GM19238 (cell line): ENCODE data around the gene RARB.

Experiments
- DNase-seq: peaks from one replicate; pipeline ENCODE4 v3.0.0; 2011; ENCODE audit warnings: low spot score; ENCODE audit not compliant: insufficient read length

The RARB gene

DNA sequence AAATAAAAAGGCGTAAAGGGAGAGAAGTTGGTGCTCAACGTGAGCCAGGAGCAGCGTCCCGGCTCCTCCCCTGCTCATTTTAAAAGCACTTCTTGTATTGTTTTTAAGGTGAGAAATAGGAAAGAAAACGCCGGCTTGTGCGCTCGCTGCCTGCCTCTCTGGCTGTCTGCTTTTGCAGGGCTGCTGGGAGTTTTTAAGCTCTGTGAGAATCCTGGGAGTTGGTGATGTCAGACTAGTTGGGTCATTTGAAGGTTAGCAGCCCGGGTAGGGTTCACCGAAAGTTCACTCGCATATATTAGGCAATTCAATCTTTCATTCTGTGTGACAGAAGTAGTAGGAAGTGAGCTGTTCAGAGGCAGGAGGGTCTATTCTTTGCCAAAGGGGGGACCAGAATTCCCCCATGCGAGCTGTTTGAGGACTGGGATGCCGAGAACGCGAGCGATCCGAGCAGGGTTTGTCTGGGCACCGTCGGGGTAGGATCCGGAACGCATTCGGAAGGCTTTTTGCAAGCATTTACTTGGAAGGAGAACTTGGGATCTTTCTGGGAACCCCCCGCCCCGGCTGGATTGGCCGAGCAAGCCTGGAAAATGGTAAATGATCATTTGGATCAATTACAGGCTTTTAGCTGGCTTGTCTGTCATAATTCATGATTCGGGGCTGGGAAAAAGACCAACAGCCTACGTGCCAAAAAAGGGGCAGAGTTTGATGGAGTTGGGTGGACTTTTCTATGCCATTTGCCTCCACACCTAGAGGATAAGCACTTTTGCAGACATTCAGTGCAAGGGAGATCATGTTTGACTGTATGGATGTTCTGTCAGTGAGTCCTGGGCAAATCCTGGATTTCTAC, at the start of gene RARB:
RARB (plus strand) TSS at position 322 of the 847 bp plus-strand sequence; CDS start at position 791, 469 bp downstream.
- no peak for DNase-seq

DNA sequence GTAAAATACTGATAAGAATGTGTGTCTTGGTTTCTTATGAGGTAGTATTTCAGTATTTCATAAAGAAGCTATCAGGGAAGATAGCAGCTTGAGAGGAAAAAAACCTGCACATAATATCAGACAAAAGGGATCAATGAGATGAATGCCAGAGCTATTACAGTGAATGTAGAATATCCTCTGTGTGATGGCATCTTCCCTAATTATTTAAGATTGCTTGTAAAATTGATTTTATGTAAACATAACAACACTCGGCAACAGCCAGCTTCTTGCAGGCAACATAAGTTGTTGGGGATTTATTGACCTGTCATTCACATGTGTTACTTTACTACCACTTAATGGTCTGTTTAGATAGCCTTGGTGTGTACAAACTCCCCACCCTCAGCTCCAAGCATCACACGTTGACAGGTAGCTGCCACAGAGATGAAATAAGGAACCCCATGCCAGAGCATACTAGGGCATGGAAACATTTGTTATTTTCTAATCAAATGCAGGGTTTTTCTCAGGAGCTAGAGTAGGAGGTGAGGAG, 49.2 kb upstream of the RARB start:
- DNase-seq, result no peak

DNA sequence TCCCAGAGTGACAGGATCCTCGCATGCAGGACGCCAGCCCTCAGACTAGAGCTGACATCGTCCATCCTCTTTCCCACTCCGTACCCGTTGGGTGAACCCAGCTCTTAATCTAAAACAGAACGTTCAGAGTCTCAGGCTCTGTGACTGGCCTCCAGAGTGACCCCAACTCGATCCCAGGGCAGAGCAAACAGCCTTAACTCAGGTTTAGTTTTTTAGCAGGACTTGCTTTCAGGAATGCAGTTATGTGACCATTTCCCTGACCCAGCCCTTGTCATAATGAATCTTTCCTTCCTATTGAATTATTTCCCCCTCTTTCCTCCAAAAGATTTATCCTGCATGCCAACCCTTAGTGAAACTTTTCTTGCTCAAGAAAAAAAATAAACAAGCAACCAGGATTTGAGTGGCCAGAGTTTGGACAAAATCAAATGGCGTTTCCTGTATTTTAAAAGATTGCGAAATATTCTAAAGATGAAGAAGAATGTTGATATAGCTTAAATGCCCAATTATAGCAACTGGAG, 47.8 kb upstream of the RARB start:
- DNase-seq, result no peak

DNA sequence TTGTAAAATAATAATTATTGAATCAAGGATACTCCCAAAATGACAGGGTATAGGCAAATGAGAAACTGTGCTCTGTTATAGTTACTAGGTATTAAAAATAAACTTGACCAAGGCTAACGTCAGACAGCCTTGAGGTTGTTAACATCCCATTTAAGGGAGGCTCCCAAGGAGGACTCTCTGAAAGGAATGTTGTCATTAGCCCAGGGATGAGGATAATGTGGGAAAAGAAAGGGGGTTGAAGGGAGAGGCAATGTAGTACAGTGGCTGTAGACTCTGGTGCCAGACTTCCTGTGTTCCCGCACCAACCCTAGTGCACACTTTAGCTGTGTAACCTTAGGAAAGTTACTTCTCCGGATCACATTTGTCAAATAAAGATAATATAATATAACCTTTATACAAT, 47.0 kb upstream of the RARB start:
- no peak for DNase-seq

DNA sequence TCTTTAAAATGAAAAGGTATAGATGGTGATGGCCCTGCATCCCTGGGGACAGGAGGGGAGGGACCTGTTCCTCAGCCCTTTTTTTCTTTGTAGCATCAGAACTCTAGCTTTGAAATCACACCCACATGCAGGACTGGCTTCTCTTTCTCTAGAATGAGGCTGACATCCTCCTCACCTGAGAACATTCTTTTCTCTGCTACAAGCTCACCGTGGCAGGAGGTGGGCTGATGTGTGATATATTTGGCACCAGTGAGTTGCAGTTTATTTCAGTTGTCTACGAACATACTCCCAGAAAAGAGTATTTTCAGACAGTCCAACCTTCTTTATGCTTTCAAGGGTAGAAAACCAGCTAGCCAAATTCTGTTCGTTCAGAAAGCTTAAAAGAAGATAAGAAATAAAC, 43.6 kb upstream of the RARB start:
- DNase-seq, result no peak

DNA sequence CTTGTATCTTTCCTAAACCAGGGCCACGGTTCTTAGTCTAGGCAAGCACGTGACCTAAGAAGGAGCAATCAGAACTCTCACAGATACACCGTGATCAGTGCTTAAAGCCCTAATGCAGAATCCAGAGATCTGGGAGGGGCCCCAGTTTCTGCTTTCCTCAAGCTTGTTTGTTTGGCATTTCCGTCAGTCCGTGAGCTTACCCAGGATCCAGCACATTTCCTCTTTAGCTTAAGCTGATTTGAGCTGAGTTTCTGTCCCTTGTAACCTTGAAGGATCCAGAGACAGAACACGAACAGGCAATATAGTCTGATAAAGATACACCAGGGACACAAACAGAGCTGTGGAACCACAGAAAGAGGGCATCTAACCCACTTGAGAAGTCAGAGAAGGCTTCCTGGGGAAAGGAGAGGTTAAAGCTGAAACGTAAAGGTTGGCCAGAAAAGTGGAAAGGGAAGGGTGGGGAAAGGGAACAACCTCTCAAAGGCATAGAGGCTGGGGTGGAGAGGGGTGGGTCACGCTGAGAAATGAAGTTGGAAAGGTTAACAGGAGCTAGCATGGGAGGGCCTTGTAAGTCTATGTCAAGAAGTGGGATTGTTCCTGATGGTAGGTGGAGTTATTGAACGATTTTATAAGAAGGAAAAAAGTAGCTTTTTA, 42.1 kb upstream of the RARB start:
- no peak for DNase-seq

DNA sequence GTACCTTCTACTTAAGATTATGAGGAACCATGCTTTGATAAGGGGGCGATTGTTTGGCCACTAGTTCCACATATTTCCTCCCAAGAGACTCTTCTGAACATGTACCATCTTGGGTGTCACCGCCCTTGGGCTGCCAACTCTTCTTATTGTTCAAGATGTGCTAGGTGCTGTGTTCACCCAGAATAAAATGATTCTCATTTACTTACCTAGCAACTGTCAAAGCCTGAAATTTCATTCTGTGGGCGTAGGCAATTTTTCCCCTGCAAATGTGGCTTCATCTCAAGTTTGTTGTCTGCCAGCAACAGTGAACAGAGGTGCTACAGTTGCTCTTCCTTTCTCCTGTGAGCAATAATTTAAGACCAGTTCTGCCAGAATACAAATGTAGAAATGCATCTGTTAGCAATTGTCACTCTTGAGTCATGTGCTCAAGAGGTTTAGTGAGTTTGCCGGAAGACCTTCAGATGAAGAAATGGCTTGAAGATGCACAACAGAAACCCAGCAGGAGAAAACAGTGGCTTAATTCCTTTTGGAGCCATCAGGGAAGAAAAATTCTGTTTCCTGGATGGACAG, 41.3 kb upstream of the RARB start:
- DNase-seq, result no peak

DNA sequence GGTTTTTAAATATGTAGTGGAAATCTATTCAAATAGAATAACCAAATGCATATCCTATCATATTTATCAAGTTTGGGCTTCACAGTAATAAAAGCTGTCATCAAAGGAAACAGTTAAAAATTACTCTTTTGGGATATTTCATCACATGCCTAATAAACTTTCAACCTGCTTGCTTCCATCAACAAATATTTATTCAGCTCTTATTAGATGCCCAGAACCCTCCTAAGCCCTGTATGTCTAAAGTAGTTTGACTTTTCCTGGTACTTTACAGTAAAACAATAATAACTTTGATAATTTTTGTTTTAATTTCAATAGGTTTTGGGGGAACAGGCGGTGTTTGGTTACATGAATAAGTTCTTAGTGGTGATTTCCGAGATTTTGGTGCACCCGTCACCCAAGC, 37.5 kb upstream of the RARB start:
- no peak for DNase-seq

DNA sequence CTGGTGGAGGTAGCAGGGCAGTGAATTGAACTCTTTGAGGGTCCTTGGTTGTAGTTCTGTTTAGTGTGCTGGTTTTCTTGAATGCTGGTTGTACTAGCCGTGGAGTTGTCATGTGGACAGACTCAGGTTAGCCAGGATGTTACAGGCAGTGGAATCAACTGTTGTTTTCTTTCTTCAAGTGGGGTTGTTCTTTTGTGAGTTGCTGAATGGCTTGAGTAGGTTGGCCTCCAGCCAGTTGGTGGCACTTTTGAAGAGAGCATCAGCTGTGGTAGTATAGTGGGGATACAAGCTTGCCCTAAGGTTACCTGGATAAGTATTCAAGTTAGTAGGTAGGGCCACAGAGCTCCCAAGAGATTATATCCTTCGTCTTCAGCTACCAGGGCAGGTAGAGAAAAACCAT, 31.8 kb upstream of the RARB start:
- no peak for DNase-seq

DNA sequence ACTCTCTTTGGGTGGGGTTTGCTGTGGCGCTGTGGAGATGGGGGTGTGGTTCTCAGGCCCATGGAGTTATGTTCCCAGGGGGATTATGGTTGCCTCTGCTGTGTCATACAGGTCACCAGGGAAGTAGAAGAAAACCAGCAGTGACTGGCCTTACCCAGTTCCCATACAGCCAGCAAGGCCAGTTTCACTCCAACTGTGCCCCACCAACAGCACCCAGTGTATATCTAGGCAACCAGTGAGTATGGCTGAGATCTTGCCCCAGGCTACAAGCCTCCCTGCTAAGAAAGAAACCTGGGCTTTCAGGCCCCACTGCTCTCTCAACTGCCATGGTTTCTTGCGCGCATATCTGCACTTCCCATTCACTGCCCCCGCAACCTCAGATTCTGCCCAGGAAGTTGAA, 31.4 kb upstream of the RARB start:
- DNase-seq, result no peak

DNA sequence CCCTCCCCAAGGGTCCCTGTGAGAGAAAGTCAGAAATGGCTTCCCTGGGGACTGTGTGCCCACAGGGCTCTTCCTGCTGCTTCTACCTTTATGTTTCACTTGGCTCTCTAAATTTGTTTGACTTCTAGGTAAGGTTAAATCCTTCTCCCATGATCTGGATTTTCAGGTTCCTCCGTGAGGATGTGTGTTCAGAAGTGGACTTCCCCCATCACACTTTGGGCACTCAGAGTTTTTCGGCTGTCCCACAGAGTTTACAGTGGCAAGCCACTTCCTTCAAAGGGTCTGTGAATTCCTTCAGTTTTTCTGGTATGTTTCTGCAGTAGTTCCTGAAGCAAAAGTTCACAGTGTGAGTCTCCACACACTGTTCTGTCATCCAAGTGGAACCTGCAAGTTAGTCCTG, 30.9 kb upstream of the RARB start:
- no peak for DNase-seq

DNA sequence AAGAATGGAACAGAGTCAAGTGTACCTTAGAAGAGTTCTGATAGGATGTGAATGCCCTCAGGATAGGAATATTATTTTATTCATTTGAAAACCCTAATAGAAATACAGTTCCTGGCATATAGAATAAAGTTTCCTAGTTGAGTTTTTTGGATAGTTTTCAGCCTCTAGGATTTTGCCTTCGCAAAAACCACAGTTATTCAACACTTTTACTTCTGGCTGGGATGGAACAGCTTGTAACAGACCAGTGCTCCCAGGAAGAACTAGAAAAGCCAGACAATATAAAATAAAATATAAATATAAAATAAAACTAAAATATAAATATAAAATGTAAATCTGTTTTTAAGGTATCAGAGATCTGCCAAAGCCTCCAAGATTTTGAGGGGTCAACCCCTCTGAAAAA, 27.5 kb upstream of the RARB start:
- DNase-seq, result no peak

DNA sequence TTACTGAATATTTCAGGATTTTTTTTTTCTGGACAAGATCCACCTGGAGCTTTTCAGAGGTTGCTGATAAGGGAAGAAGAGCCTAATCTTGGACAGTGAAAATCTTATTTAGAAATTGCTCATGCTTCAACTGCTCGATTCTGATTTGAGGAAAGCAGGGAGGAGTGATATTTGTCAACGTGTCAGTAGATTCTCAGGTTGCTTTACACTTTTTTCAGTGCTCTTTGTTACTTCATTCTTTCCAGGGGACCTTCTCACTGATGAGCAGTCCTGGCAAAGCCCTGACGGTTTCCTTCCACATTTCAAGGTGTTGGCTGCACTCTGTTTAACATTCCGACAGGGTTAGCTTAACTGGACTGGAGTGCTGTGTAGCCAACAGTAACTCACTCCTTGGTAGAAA, 24.1 kb upstream of the RARB start:
- no peak for DNase-seq

DNA sequence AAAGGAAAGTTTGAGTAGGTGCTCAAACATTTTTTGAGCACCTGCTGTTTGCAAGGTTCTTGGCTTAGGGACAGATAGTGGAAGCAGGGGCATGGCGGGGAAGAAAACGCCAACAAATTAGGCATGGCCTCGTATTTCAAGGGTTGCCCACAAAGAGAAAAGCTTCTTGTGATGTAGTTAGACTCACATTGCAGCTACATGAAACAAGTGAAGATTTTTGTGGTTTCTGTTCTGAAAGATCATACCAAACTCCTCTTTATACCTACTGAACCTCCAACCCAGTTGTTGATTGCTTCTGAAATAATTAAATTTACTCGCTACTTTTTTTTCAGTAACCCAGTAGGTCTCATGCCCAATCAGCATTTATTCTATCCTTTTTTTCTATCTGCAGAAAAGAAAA, 23.5 kb upstream of the RARB start:
- no peak for DNase-seq

DNA sequence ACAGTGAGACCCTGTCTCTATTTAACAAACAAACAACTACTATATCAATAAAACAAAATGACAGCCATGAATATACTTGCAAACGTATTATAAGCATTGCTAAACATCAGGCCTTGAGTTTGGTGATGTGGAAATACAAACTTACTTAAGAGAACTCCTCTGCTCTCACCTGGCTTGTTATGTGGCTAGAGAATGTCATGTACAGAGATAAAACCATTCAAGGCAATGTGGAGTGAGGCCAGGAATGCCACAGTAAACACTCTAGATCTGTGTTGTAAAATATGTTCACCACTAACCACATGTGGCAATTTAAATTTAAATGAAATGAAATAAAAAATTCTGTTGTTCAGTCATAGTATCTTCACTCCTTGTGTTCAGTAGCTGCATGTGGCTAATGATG, 22.7 kb upstream of the RARB start:
- DNase-seq, result no peak

DNA sequence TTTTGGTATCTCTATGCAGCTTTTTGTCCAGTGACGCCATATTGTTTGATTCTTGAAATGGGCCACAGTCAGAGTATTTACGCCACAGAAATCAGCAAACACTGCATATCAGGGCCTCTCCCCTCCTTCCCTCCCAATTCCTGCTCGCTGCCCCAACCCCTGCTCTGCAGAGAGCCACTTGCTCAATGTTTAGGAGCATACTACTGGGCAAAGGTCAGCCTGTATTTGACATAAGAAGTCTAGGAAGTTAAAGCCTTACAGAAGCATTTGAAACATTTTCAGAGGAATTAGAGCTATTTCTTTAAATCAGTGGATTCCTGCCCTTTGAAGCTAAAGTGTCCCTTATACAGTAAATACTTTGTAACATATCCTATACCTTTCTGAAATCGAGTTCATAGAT, 17.4 kb upstream of the RARB start:
- no peak for DNase-seq

DNA sequence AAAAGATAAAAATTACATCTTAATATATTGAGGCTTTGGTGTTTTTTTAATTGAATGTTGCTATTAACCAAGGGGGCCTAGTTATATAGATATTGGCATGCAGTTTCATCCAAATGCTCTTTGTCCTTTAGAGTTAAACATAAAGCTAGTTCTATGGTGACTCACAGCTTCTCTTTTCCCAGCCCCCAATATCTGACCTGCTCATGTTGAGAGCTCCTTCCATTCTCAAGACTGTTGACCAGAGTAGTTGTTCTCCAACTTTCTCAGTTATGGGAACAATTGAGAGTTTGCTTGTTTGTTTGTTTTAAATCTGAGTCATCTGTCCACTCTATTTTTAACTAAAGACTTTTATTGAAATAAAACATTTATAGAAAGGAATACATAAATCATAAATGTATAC, 15.8 kb upstream of the RARB start:
- DNase-seq, result no peak

DNA sequence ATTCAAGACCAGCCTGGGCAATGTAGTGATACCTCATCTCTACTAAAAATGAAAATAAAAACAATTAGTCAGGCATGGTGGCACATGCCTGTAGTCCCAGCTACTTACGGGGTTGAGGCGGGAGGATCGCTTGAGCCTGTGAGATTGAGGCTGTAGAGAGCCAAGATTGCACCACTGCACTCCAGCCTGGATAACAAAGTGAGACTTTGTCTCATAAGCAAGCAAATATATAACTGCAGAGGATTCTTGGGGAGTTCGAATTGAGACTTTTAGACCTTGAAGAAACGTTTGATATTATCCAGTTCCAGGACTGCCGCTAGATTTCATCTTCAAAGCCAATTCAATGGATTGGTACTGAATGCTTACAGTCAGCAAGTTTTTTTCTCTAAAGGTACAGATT, 11.9 kb upstream of the RARB start:
- DNase-seq, result no peak

DNA sequence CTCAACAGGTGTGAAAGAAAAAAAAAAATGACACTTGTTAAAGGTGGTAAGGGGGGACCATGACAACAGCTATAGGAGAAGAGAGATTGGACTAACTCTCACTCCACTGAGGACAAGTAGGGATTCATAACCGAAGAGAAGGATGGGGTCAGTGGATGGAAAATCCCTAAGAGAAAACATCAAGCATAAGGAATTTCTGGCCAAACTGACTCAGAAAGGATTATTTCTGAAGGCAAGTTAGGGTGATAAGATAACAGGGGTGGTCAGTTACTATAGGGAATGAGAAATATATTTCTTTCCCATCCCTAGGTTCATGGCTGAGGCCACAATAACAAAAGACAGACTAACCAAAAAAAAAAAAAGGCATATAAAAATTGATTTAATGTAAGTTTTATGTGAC, 9.5 kb upstream of the RARB start:
- DNase-seq, result no peak

DNA sequence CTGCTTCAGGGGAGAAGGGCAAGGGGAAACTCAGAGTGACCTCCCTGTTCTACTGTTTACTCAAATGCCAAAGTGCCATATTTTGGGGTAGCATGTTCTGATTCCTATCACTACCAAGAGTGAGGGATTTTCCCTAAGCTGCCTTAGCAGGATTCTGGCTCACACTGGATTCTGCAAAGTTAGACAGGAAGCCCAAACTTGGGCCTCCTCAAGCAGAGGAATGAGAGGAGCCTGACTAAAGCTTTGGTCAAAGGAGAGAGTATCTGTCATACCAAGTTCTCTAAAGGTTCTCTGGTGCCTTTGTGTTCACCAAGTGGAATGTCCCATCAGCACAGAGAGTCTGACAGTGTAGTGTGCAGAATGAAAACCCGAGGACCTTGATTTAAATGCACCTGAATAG, 8.8 kb upstream of the RARB start:
- no peak for DNase-seq

DNA sequence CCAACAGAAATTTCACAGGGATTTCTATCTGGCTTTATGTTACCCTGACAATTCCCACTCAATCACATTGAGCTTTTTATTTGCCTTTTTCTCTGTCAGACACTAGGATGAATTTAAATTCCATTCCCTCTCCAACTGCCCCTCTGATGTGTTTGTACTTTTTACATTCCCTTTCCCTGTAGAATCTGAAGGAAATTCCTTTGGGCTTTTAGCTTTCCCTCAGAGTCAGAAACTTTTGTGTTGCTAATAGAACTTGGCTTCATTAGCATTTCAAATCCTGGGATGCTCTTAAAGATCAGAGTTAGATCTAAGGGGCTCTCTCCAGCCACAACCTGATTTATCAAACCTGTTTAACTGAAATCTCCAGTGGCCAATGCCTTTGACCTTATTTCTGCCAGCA, 7.9 kb upstream of the RARB start:
- DNase-seq, result no peak

DNA sequence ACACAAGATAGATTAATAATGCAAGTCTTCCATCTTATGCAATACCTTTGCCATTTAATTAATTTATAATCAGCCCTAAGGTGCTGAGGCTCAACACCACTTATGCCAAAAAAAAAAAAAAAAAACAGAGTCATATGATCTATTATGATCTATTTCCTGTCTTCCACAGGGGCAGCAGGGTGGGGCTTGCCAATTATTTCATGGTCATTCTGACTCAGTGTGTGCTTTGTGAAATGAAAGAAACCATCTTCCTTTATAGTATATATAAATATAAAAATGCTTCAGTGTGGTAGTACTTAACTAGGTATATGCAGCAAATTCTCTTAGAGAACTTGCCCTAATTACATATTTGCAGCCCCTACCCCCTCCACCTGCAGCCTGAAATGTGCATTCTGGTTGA, 7.2 kb upstream of the RARB start:
- DNase-seq, result no peak
